ENCODE measurements around the gene ZNF441. TPM values are rescaled to one million over a fixed set of nuclear protein-coding genes. Genes with fewer than 3 reads are reported as not detected.

Gene ZNF441
- total and polyA plus RNA-seq, 2 of the 13 experiments (the other 11 are each of a cell fraction or from before 2014, with no cell fraction given), result 2.8 to 10.0 TPM

GRCh38 chr19:11798391-11799330 lies 31.9 kb downstream of the ZNF441 start, which contains the start of gene ZNF491 (continued):
- TF ChIP-seq ZNF234 (CRISPR knock-in tag; conservative IDR thresholded peaks at IDR 0.05) (no peak), ZNF124 (CRISPR knock-in tag; IDR thresholded peaks at IDR 0.05) (no peak), PITX1 (CRISPR knock-in tag; IDR thresholded peaks at IDR 0.05) (peak; percentile 50; the same call in 1 of the 2 replicates), ZNF253 (CRISPR knock-in tag; IDR thresholded peaks at IDR 0.05; ENCODE audit: borderline replicate concordance) (no peak), ZNF136 (CRISPR knock-in tag; IDR thresholded peaks at IDR 0.05; ENCODE audit: low read depth) (no peak), TAF1 (CRISPR knock-in tag; IDR thresholded peaks at IDR 0.05) (peak; percentile 88), RBM39 (IDR thresholded peaks at IDR 0.05; ENCODE audit: low read depth, low read length, poor library complexity, severe bottlenecking) (peak; percentile 50), KDM1A (CRISPR knock-in tag; IDR thresholded peaks at IDR 0.05) (no peak), IRX3 (CRISPR knock-in tag; IDR thresholded peaks at IDR 0.05; ENCODE audit: borderline replicate concordance, low read depth) (no peak), IKZF5 (CRISPR knock-in tag; IDR thresholded peaks at IDR 0.05) (peak; percentile 48; the same call in 1 of the 2 replicates), ZBTB4 (CRISPR knock-in tag; IDR thresholded peaks at IDR 0.05; ENCODE audit: borderline replicate concordance) (no peak), TEF (CRISPR knock-in tag; IDR thresholded peaks at IDR 0.05) (no peak), SMAD3 (CRISPR knock-in tag; IDR thresholded peaks at IDR 0.05) (peak; percentile 35; the same call in 1 of the 2 replicates), ZNF563 (CRISPR knock-in tag; IDR thresholded peaks at IDR 0.05) (peak; percentile 53; the same call in 1 of the 2 replicates), SRSF9 (IDR thresholded peaks at IDR 0.05; ENCODE audit: borderline replicate concordance, insufficient read depth, low read depth, low read length, poor library complexity, severe bottlenecking) (no peak), ZNF580 (CRISPR knock-in tag; IDR thresholded peaks at IDR 0.05; ENCODE audit: borderline replicate concordance, low read depth) (peak; percentile 46; the same call in 1 of the 2 replicates), MTA3 (CRISPR knock-in tag; IDR thresholded peaks at IDR 0.05) (no peak), ELF1 (CRISPR knock-in tag; IDR thresholded peaks at IDR 0.05) (peak; percentile 9; the same call in 1 of the 2 replicates), PBX3 (CRISPR knock-in tag; IDR thresholded peaks at IDR 0.05; ENCODE audit: borderline replicate concordance) (no peak)

Measured in HepG2 (cell line).